ENCODE measurements around the gene DLGAP5.

DLGAP5 gene

DNA sequence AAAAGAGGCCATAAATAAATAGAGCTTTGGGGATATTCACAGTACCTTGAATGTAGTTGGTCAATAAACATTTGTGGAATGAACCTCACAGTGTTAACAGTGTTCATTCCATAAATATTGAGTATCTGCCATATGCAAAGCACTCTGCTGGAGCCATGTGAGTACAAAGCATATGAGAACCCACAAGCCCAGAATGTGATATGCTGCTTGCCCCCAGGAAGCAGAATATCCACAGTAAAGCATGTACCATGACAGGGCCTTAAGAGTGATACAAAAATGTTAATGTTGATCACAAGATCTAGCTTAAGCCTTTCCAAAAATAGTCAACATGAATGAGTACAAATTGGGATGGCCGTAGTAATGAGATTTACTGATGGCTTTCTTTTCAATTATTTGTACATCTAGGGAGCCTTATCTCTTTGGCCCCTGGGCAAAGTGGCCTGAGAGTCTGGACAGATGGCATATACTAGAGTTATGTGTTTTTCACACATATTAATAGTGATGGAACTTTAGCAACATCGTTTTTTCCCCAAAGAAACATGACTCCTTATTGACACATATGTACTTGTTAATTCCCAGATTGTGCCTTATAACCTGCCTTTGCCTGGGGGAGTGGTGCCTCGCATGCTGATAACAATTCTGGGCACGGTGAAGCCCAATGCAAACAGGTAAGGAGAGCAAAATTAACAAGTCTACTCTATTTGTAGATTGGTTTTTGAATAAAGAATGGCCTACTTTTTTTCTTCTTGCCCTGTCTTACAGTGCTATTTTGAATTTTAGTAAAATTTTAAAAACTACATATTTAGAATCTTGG lies 51.5 kb downstream of the DLGAP5 start:
- DNase-seq (ENCODE audit: low spot score) = no peak
- Histone ChIP-seq H3K36me3 (ENCODE audit: low read depth) (peaks cover 86% of the 10 kb centered on the region), H3K27me3 (ENCODE audit: insufficient read depth, poor library complexity, severe bottlenecking) (no peaks in the 10 kb centered on the region), H3K9me3 (ENCODE audit: severe bottlenecking) (no peaks in the 10 kb centered on the region), H3K27ac (ENCODE audit: poor library complexity, severe bottlenecking) (no peak overlapping the region), H3K4me3 (ENCODE audit: severe bottlenecking) (no peak overlapping the region), H3K4me1 (ENCODE audit: insufficient read depth, poor library complexity, severe bottlenecking) (no peaks in the 10 kb centered on the region)
- ATAC-seq (ENCODE audit: low read depth) = no peak
- TF ChIP-seq CTCF (IDR thresholded peaks at IDR 0.05; ENCODE audit: poor library complexity, severe bottlenecking) = no peak

GRCh38 chr14:55139141-55139540 lies 52.2 kb downstream of the DLGAP5 start:
- Histone ChIP-seq H3K27ac (ENCODE audit: poor library complexity, severe bottlenecking) (no peak overlapping the region), H3K4me3 (ENCODE audit: severe bottlenecking) (no peak overlapping the region), H3K36me3 (ENCODE audit: low read depth) (peaks cover 84% of the 10 kb centered on the region), H3K27me3 (ENCODE audit: insufficient read depth, poor library complexity, severe bottlenecking) (no peaks in the 10 kb centered on the region), H3K4me1 (ENCODE audit: insufficient read depth, poor library complexity, severe bottlenecking) (no peaks in the 10 kb centered on the region), H3K9me3 (ENCODE audit: severe bottlenecking) (no peaks in the 10 kb centered on the region)
- DNase-seq (ENCODE audit: low spot score) (no peak), ATAC-seq (ENCODE audit: low read depth) (no peak)
- TF ChIP-seq CTCF (IDR thresholded peaks at IDR 0.05; ENCODE audit: poor library complexity, severe bottlenecking) = no peak

GRCh38 chr14:55138091-55138490 lies 53.3 kb downstream of the DLGAP5 start:
- H3K27ac ChIP-seq (ENCODE audit: poor library complexity, severe bottlenecking) = no peak overlapping the region
- H3K4me3 ChIP-seq (ENCODE audit: severe bottlenecking) = no peak overlapping the region
- no peaks in the 10 kb centered on the region for H3K9me3 ChIP-seq (ENCODE audit: severe bottlenecking)
- H3K27me3 ChIP-seq (ENCODE audit: insufficient read depth, poor library complexity, severe bottlenecking) = no peaks in the 10 kb centered on the region
- TF ChIP-seq CTCF (IDR thresholded peaks at IDR 0.05; ENCODE audit: poor library complexity, severe bottlenecking) = peak; percentile 20
- peaks cover 2% of the 10 kb centered on the region for H3K4me1 ChIP-seq (ENCODE audit: insufficient read depth, poor library complexity, severe bottlenecking)
- ATAC-seq (ENCODE audit: low read depth) (no peak), DNase-seq (ENCODE audit: low spot score) (no peak)
- peaks cover 84% of the 10 kb centered on the region for H3K36me3 ChIP-seq (ENCODE audit: low read depth)

- no peak for DNase-seq (ENCODE audit: low spot score)
Observed at GRCh38 chr14:55136885-55137786, 54.2 kb downstream of the DLGAP5 start.

More at GRCh38 chr14:55136885-55137786, 54.2 kb downstream of the DLGAP5 start:
- TF ChIP-seq CTCF (IDR thresholded peaks at IDR 0.05; ENCODE audit: poor library complexity, severe bottlenecking) = no peak
- no peaks in the 10 kb centered on the region for H3K27me3 ChIP-seq (ENCODE audit: insufficient read depth, poor library complexity, severe bottlenecking)
- H3K36me3 ChIP-seq (ENCODE audit: low read depth) = peaks cover 84% of the 10 kb centered on the region
- H3K9me3 ChIP-seq (ENCODE audit: severe bottlenecking) = no peaks in the 10 kb centered on the region
- H3K27ac ChIP-seq (ENCODE audit: poor library complexity, severe bottlenecking) = no peak overlapping the region
- H3K4me3 ChIP-seq (ENCODE audit: severe bottlenecking) = no peak overlapping the region
- no peak for ATAC-seq (ENCODE audit: low read depth)
- peaks cover 4% of the 10 kb centered on the region for H3K4me1 ChIP-seq (ENCODE audit: insufficient read depth, poor library complexity, severe bottlenecking)
